Urothelium cell line (cell line): ENCODE results near the gene USH1C.

ENCODE experiments used
- DNase-seq: peaks from one replicate; pipeline ENCODE4 v3.0.0; 2011; ENCODE audit warnings: low spot score, mixed read lengths
- FAIRE-seq: peaks from 2 replicates; lab custom pipeline; 2011; peaks lifted over from hg19 to GRCh38; lab: Jason Lieb, UNC

The USH1C gene

DNA sequence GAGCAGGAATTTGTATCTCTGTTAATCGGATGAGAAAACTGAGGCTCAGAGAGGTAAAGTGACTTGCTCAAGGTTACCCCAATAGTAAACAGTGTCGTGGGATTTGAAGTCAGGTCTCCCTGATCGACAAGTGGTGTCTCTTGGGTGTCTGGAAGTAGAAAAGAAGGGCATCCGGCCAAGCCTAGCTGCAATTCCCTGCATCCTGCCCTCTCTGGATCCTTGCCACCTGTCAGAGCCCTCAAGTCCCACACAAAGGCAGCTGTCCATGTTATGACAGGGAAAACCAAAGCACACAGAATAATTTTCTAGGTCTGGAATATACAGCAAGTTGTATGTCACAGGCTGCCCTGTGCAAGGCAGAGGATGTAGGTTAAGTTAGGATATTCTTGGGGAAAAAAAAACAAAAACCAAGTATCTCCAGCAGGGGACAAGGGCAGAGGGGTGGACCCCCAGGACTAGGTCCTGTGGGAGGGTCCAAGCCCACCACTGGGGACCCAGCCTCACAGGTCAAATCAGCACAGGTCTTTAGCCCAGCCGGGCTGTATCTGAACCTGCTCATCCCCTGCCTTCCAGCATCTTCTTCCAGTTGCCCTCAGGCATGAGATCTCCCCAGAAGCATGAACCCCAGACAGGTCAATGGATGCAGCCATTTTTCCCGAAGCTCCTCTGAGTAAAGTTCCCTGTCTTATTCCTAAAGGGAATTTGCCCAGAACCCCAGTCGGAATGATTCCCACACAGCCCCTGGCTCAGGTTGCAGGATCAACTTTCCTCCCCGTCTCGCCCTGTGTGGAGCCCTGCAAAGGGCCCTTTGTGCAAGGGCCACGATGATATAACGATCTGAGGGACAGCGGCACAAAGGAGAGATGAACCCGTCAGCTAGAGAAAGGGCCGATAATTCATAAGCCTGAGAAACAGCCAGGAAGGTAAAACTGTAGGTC, 15.0 kb downstream of the USH1C start:
- FAIRE-seq = no peak
- no peak for DNase-seq

DNA sequence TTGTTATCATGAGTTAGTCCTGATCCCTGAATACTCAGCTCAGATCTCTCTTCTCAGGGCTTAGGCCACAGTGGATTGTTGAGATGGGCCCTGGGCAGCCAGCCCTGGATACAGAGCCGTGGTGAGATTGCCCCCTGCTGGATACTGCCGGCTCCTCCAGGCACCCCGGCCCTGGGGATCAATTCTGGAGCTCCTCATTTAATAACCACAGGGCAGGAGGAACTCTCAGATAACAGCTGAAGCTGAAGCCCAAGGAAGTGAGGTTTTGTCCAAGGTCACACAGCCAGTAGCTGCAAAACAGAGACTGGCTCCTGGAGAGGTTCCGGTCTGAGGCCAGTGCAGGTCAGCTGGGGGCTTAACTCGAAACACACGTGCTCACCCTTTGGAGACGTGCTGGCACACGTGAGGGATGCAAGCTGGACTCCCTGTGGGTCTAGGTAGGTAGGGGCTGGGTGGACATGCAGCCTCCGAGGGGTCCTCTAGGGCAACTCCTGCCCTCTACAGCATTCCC, 16.0 kb downstream of the USH1C start:
- DNase-seq = peak; percentile 77
- no peak for FAIRE-seq

DNA sequence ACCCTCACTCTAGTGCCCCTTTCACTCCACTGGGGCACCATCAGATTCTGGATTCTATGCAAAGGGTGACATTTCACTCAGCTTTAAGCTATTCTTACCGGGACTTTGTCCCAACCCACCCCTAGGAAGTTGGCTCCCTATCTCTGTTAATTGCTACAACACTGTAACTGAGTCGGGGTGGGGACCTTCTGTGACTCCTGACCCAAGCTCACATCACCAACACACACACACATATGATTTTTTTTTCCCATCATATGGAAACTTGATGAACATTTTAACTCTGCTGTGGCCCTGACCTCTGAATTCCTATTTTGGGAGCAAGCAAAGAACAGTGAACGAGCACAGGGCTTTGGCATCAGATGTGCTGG, 16.6 kb downstream of the USH1C start:
- FAIRE-seq = no peak
- DNase-seq = no peak

DNA sequence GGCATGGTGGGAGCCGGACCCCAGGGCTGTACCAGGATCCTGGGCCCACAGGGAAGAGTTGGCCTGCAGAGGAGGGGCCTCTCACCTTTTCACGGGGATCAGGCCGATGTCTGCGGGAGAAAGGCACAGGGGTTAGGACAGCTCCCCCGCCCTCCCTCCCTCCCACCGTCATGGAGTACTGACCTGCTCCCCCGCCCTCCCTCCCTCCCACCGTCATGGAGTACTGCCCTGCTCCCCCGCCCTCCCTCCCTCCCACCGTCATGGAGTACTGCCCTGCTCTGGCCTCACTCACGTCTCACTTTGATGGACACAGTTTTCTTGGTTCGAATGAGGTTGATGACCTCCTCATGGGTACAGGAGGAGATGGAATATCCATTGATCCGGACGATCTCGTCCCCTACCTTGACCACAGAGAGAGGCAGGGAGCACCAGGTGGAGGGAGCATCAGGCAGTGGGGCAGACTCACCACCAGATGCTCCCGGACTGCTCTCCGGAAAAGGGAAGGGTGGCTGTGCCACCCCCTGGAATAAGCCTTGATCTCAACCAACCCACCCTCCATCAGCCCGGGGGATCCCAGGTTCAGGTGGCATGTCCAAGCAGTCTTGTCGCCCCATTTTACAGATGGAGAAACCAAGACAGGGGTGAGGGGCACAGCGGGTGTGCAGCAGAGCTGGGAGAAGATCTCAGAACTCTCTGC, 17.1 kb downstream of the USH1C start:
- peak; percentile 13 for FAIRE-seq
- no peak for DNase-seq

DNA sequence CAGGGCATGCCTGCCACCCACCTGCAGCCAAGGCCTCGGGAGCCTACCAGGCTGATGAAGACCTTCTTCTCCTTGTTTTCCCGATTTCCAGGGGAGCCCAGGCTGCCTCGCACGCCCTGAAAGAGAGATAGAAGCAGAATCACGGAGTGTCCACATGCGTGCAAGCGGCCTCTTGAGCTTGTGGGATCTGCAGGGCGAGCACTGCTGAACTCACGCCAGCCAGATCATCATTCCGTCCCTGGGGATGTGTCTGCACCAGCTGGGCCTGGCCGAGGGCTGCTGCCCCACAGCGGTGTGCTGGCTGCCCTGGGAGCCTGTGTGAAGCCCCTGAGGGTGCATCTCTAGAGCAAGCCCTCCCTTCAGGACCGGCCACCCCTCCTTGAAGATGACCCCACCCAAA, 17.9 kb downstream of the USH1C start:
- DNase-seq (no peak), FAIRE-seq (no peak)

DNA sequence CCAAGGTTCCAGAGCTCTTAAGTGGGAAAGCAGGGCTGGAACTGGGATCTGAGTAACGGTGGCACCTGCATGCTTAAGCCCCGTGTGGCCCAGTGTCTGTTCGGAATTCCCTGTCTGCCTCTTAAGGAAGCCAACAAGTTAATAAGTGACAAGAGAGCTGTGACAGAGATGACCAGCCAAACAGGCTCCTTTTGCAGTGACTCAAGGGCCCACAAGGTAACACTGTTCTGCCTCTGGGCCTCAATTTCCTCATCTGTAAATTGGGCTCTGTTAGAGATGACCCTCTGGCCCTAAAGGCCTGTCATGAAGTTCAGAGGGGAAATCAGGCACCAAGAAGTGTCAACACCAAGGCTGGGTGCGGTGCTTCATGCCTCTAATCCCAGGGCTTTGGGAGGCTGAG, 18.6 kb downstream of the USH1C start:
- DNase-seq (no peak), FAIRE-seq (no peak)

DNA sequence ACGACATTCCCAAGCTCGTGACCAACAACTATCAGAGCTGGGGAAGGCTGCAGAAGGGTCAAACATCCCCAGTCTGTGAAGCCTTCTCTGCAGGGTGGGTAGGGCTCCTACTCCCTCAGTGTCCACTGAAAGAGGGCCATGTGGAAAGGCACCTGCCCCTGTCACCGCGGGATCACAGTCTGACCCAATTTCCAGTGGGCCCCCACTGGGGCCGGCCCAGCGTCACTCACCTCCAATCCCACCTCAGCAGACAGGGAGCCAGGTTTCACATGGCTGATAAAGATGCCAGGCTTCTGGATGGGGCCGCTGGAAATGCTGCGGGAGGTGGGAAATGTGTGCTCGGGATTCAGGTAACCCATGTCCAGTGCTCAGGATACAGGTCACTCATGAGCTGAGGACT, 20.0 kb downstream of the USH1C start:
- FAIRE-seq (no peak), DNase-seq (no peak)

DNA sequence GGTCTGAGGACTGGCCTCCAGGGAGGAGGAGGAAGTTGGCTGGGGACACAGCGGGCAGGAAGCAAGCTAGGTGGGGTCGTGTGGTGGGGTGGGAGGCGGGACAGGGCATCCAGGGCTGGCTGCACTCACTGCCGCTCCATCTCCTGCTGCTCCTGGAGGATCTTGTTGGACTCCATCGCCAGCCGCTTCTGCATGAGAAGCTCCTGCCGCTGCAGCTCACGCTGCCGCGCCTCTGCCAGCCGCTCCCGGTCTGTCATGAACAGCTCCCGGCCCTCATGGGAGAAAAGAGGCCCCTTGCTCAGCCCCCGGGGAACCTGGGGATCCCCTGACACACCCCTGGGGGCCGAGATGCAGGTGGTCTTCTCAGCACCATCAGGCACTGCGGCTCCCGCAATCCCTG, 21.6 kb downstream of the USH1C start:
- FAIRE-seq (no peak), DNase-seq (no peak)

DNA sequence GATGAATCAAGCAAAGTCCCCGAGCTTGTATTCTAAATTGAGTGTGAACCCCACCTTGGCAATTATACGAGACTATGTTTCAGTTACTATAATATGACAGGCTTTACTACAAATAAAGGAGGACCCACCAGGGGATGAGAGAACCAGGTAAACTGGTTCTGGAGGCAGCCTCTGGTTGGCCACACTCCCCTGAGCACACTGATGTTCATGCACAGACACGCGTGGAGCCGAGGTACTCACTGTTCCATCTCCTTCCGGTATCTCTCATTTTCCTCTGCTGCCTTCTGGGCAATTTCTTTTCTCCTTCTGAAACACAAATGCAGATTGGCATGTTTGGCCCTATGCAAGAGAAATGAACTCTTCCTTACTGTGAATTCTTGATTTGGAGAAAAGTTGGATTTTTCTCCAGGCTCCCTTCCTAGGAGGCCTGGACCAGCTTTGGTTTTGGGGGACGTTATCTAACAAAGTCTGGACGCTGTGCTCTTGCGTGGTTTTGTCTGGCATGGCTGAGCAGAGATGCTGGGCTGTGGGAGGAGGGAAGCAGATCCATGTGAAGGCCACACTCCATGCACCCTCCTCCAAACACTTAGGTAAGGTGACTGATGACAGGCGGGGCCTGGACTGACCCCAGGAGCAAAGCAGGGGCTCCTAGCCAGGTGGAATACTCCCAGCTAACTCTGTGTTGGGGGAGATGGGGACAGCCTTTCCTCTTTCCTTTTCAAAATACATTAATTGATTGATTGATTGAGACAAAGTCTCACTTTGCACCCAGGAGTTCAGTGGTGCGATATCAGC, 22.9 kb downstream of the USH1C start:
- DNase-seq = no peak
- FAIRE-seq = no peak

DNA sequence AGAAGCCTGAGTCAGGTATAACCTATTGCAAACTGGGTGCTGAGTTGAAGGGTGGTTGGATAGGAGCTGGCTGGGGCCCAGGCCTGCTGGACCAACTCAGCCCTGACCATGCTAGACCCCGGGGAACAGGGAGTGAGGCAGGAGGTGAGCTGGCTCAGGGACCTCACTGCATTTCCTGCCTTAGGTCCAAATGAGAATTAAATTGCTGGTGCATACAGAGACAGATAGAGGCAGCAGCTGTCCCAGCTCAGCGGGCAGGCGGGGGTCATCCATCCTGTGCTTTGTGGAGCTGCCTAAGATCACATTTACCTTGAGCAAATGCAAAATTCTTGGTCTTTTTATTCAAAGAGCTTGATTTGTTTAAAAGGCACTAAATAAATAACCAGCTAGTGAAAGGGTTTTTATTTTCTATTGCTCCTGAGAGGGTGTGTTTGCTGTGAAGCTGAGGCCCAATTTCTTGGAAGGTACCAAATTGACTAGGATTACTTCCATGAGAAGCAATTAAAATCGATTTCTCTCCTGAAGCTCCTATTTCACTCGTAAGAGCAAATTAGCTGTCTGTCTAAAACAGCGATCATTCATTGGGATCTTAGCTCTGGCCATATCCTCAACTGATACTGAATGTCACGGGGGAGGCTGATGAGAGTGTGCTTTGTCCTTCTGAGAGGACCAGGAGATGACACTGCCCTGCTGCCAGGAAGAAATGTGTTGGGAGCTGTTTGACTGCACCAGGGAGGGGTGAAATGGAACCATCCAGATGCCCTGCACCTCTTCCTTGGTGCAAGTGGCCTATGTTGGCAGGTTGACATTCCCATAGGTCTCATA, 24.9 kb downstream of the USH1C start:
- DNase-seq = no peak
- FAIRE-seq = no peak

DNA sequence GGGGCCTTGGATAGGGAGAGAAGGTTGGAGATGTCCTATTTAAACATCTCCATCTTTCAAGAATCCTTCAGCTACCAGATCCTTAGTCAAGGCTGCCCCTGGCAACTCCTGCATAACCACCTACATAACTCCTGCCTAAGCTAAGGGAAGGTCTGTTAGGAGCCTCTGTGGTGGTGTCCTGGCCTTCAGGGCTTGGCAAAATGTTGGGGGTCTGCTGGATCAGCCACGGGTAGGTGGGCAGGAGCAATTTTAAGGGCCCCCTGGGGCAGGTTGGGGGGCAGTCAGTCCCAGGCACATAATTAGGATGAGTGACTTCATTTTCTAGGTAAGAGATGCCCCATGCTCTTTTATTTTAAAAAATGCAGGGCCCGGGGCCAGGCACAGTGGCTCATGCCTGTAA, 25.9 kb downstream of the USH1C start:
- FAIRE-seq (no peak), DNase-seq (no peak)

DNA sequence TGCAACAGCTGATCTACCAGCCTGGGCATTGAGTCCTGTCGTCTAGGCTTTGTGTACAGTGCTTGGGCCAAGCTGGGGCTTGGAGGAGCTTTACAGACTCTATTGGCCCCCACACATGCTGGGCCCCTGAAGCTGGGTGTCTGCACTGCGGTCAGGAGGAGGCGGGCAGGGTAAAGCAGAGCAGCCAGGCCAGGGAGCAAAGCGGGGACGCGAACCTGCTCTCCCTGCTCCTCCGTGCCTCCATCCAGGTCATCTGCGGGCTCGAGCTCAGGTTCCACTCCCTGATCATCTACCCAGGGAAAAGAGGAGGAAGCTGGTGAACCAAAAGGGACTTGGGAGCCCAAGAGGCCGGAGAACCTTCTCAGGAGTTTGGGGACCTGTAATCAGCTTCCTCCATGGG, 27.0 kb downstream of the USH1C start:
- FAIRE-seq (no peak), DNase-seq (no peak)

DNA sequence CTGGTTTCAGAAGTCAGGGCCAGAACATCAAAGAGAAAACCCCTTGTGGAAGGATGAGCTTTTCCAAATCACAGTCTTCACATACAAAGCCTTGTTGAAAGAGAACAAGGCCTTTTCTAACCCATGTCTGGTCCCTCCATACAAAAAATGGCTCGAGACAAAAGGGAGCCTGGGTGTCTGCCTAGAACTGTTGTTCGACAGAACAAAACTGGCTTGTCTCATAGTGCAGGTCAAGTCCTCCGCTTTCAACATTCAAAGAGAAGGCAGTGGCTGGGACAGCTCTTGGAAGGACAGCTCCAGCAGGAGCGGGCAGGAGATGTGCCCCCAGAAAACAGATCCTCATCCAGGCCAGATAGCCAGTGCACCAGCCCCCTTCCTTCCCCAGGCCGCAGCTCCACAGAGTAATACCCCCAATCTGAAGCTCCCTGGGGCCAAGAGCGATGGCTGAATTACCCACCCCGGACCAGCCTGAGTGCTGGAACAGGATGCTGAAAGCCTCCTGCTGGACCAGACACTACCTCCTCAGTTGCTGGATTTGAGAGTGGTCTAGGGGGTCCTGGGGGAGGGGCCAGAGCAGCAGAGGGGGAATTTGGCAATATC, 27.6 kb downstream of the USH1C start:
- FAIRE-seq = no peak

DNA sequence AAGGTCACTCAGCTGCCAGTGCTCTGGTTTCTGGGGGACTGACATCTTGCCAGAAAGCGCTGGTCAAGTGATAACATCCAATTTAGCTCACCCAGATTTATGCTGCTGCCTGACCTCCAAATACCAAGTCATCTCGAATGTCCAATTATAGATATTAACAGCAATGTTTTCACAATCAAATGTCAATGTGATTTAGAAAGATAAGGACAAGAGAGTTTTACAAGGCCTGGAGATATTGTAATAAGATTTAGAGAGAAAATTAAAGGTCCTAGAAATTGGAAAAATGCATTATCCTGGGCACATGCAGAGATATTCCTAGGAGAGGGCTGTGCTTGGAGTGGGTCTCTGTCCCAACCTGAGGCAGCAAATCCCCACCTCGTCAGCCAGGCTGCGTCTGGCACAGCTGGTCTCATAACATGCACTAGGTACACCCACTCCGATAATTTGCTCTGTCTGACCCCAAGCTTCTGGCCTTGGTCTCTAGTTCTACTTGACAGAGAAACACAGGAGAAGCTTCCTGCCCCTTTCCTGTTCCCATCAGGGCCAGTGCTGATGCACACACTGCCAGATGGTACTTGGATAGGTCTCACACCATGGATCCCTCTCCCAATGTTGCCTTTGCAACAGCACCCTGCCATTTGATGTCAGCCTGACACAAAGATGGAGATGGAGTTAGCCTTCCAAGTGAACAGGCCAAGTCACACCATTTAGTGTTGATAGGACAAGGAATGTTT, 28.6 kb downstream of the USH1C start:
- DNase-seq (no peak), FAIRE-seq (no peak)

More for the DNA sequence above, 27.6 kb downstream of the USH1C start:
- no peak for DNase-seq

DNA sequence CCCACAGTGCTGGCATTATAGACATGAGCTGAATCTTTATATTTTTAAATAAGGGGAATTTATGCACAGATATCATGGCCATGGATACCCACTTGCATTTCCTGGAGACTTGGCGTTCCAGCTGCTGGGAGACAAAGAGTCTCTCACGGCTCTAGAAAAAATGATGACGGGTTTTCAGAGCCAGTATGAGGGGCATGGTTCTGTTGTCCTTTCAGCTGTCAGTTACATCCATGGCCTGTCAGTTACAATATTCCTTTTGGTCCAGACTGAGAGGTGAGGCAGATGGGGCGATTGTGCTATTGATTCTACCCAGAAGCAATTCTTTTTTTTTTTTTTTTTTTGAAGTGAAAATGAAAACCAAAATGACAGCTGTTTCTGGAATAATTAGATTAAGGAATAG, 29.7 kb downstream of the USH1C start:
- DNase-seq (no peak), FAIRE-seq (no peak)

DNA sequence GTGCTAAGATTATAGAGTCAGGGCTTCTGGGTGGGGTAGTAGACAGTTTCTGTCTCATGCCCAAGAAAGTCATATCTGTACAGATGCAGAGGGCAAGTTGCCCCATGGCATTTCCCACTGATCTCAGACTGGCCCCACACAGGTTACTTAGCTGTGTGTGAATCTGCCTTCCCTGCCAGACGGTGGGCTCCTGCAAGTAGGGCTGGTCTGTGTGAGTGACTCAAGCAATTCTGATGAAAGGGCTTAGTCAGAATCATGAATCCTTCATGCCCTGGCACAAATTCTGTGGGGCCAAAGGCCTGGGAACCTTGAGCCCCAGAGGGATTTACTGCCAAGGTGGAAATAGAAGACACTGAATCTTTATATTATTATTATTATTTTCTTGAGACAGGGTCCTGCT, 30.4 kb downstream of the USH1C start:
- DNase-seq (no peak), FAIRE-seq (no peak)

DNA sequence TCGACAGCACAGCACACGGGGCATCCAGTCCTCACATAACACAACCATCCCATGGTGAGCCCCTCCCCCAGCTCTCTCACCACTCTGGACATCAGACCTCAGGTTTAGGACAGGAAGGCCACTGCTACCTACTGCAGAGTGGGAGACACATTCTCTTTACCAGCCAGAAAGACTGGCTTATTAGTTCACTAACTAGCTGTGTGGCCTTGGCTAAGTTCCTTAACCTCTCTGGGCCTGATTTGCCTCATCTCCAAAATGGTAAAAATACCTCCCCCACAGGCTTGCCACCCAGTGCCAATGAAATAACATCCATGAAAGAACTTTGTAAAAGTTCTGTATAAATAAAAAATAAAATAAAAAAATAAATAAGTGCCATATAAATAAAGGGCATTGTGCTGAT, 32.1 kb downstream of the USH1C start:
- no peak for FAIRE-seq

DNA sequence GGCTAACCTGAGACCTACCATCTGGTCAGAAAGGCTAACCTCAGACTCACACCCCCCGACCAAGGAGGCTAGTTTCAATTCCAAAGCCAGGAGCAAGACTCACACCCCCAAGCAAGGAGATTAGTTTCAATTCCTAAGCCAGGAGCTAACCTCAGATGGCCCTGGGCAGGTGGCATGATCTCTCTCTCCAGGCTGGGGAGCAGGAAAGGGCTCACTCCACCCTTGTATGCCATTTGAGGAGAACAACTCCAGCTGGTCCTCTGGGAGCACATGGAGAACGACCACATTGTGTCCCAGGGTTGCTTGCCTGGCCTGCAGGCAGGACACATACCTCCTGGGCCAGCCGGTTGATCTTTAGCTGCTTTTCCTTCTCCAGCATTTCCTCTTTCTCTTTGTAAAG, 32.6 kb downstream of the USH1C start:
- no peak for FAIRE-seq

More for the DNA sequence above, 32.1 kb downstream of the USH1C start:
- DNase-seq = no peak

DNA sequence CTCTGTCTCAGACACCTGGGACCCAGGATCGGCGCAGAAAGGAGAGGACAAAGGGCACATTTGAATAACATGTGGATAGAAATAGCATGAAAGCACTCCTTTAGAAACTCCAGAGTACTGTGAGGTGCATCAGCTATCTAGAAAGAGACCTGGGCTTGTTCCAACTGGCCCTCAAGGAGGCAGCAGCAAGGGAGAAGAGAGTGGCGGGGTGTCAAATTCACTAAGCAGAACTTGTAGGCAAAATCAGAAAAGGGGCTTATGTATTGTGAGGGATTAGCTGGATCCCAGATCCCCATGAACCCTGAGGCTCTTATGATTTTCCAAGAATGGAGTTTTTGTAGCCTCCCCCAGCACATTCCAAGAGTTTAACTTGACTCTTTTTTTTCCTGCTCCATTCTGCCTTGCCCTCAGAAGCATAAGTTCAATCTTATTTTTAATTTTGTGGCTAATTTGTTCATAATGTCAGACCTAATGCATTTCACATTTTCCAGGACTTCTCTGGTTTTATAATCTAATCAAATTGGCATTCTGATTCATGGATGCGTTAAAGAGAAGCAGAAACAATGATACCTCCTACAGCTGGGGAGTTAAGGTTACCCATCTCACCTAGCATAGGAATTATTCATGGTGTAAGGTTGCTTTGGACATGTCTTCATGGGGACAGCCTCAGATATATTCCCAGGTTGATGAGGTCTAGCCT, 33.6 kb downstream of the USH1C start:
- DNase-seq (no peak), FAIRE-seq (no peak)

More for the DNA sequence above, 32.6 kb downstream of the USH1C start:
- no peak for DNase-seq
